NB4 (cell line): ENCODE data around the gene PAXIP1.

Experiments
- CTCF ChIP-seq: IDR thresholded peaks from one replicate; pipeline ENCODE4 v1.5.1; 2012; ENCODE audit warnings: low read depth, low read length
- MAX ChIP-seq: IDR thresholded peaks from 2 replicates; pipeline ENCODE4 v1.6.1; 2011; ENCODE audit warnings: low read depth, low read length
- MYC ChIP-seq: IDR thresholded peaks from 2 replicates; pipeline ENCODE4 v1.6.1; 2011; ENCODE audit warnings: low read depth, low read length
- POLR2A ChIP-seq: IDR thresholded peaks from 2 replicates; pipeline ENCODE4 v1.6.1; 2011; ENCODE audit warnings: mild to moderate bottlenecking; ENCODE audit not compliant: insufficient read length; ENCODE audit errors: extremely low read depth

GRCh38 chr7:154942691-154943090, 60.2 kb downstream of the PAXIP1 start:
- TF ChIP-seq MAX (no peak), CTCF (no peak), POLR2A (no peak), MYC (no peak)
